ENCODE measurements around the gene SCN5A. TPM values are rescaled to one million over a fixed set of nuclear protein-coding genes. Genes with fewer than 3 reads are reported as not detected.
A peak's percentile ranks its signal among the peaks of the same experiment; 100 is the strongest.

SCN5A gene
- total RNA-seq, 1 experiment from 2014 or later: 0.24 TPM

- in situ Hi-C loops (cut with HindIII; ENCODE audit: low sequenced_read_pairs): no loop called here
Observed at GRCh38 chr3:38555149-38555840, 94.2 kb downstream of the SCN5A start.

DNA sequence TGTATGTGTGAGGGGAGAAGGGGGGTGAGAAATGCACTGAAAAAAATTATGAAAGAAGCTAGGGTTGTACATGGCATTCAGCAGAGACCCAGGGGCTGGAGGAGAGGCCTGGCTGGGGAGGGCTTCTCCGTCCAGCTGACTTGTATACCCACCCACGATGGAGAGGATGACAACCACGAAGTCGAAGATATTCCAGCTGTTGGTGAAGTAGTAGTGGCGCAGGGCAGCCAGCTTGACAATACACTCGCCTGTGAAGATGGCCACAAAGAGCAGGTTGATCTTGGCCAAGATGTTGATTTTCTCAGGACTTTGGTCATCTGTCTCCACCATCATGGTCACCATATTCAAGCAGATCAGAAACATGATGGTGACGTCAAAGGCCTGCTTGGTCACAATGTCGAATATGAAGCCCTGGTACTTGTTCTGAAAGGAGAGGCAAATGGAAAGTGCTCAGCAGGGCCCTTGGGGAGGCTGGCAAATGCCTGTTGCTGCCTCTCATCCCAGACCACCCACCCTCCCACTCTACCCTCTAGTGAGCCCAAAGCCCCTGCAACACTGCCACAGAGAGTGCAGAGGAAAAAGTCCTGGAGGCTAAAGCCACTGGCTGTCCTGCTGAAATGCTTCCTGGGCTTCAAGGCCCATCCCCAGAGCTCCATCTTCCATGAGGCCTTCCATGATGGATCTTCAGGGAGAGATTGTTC lies 95.2 kb downstream of the SCN5A start:
- in situ Hi-C loops (cut with HindIII; ENCODE audit: low sequenced_read_pairs): no loop called here
- DNase-seq (ENCODE audit: low spot score): no peak

More at GRCh38 chr3:38555149-38555840, 94.2 kb downstream of the SCN5A start:
- DNase-seq (ENCODE audit: low spot score): no peak

- DNase-seq (ENCODE audit: low spot score): no peak
- in situ Hi-C loops (cut with HindIII; ENCODE audit: low sequenced_read_pairs): no loop called here
Observed at GRCh38 chr3:38553071-38553470, 96.4 kb downstream of the SCN5A start.

- DNase-seq (ENCODE audit: low spot score): no peak
- in situ Hi-C loops (cut with HindIII; ENCODE audit: low sequenced_read_pairs): no loop called here
Observed at GRCh38 chr3:38552364-38552763, 97.1 kb downstream of the SCN5A start.

DNA sequence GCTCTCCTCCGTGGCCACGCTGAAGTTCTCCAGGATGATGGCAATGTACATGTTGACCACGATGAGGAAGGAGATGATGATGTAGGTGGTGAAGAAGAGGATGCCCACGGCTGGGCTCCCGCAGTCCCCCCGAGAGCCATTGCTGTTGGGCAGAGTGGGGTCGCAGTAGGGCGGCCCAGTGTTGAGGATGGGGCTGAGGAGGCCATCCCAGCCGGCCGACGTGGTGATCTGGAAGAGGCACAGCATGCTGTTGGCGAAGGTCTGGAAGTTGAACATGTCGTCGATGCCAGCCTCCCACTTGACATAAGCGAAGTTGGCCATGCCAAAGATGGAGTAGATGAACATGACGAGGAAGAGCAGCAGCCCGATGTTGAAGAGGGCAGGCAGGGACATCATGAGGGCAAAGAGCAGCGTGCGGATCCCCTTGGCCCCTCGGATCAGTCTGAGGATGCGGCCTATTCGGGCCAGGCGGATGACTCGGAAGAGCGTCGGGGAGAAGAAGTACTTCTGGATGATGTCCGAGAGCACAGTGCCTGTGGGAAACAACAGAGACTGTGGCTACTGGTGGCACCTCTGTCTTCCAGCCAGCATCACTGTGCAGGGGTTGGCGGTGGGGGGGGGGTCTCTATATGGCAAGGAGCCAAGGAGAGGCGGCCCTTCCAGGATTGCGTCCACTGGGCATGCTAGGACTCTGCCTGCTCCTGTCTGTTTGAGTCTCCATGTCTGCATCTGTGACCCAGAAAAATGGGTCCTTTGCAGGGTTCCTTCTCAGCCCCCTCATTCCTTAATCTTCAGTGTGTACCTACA lies 98.3 kb downstream of the SCN5A start:
- DNase-seq (ENCODE audit: low spot score): no peak
- in situ Hi-C loops (cut with HindIII; ENCODE audit: low sequenced_read_pairs): no loop called here

GRCh38 chr3:38549957-38550840 lies 99.3 kb downstream of the SCN5A start:
- DNase-seq (ENCODE audit: low spot score): no peak
- in situ Hi-C loops (cut with HindIII; ENCODE audit: low sequenced_read_pairs): no loop called here

GRCh38 chr3:38549486-38549885 lies 100.0 kb downstream of the SCN5A start:
- DNase-seq (ENCODE audit: low spot score): no peak
- in situ Hi-C loops (cut with HindIII; ENCODE audit: low sequenced_read_pairs): no loop called here

DNA sequence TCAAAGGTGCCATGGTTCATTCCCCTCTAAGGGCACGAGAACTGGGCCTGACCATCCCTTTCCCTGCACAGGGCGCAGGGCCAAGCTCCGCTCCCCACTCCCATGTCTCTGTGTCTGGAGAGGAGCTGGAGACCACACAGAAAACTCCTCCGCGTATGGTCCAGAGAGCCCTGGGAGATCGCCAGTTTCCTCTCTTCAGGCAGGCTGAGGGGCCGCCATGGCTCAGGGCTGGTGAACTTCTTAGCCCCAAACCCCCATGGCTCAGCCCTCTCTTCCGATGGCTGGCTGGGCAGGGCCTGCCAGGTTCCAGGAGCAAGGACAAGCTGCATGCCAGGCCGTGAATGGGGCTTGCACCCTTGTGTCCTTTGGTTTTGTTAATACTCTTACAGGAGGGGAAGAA lies 100.4 kb downstream of the SCN5A start:
- DNase-seq (ENCODE audit: low spot score): no peak
- in situ Hi-C loops (cut with HindIII; ENCODE audit: low sequenced_read_pairs): no loop called here

DNA sequence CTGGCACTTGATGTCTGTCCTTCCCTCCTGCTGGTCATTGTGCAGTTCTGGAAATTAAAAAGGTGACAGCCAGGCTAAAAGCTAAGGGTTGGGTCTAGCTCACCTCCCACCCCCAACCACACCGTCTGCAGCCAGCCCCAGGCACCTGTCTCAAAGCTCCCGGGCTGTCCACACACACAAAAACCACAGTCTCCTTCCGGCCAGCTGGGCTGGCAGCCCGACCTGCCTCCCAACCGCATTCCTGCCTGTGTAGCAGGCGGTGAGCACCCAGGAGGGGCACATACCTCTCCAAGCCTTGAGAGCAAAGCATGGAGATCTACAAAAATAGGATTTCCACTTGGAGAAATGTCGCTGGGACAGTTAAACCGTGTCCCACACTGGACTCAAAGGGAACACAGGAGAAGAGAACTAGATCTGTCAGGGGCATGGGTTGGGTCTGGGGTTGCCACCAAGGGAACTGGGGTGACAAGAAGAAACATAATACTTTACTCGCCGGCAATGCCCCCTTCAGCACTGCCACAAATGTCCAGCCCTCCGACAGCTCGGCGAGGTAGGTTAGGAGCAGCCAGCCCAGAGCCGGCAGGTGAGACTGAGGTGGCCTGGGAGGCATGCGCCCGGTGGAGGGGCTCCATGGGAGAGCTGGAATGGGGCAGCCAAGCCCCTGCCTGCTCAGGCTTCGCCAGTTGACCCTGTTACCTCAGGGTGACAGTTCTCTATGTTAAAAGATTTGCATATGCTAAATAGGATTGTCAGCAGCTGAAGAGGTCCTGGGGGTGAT lies 101.1 kb downstream of the SCN5A start:
- no peak for DNase-seq (ENCODE audit: low spot score)
- in situ Hi-C loops (cut with HindIII; ENCODE audit: low sequenced_read_pairs): no loop called here

- DNase-seq (ENCODE audit: low spot score): no peak
- in situ Hi-C loops (cut with HindIII; ENCODE audit: low sequenced_read_pairs): no loop called here
Observed at GRCh38 chr3:38545983-38546382, 103.5 kb downstream of the SCN5A start.

- in situ Hi-C loops (cut with HindIII; ENCODE audit: low sequenced_read_pairs): no loop called here
Observed at GRCh38 chr3:38545550-38545949, 103.9 kb downstream of the SCN5A start.

GRCh38 chr3:38544926-38545325 lies 104.6 kb downstream of the SCN5A start:
- in situ Hi-C loops (cut with HindIII; ENCODE audit: low sequenced_read_pairs): no loop called here
- no peak for DNase-seq (ENCODE audit: low spot score)

More at GRCh38 chr3:38545550-38545949, 103.9 kb downstream of the SCN5A start:
- no peak for DNase-seq (ENCODE audit: low spot score)

GRCh38 chr3:38543586-38543985 lies 105.9 kb downstream of the SCN5A start:
- in situ Hi-C loops (cut with HindIII; ENCODE audit: low sequenced_read_pairs): no loop called here
- no peak for DNase-seq (ENCODE audit: low spot score)

DNA sequence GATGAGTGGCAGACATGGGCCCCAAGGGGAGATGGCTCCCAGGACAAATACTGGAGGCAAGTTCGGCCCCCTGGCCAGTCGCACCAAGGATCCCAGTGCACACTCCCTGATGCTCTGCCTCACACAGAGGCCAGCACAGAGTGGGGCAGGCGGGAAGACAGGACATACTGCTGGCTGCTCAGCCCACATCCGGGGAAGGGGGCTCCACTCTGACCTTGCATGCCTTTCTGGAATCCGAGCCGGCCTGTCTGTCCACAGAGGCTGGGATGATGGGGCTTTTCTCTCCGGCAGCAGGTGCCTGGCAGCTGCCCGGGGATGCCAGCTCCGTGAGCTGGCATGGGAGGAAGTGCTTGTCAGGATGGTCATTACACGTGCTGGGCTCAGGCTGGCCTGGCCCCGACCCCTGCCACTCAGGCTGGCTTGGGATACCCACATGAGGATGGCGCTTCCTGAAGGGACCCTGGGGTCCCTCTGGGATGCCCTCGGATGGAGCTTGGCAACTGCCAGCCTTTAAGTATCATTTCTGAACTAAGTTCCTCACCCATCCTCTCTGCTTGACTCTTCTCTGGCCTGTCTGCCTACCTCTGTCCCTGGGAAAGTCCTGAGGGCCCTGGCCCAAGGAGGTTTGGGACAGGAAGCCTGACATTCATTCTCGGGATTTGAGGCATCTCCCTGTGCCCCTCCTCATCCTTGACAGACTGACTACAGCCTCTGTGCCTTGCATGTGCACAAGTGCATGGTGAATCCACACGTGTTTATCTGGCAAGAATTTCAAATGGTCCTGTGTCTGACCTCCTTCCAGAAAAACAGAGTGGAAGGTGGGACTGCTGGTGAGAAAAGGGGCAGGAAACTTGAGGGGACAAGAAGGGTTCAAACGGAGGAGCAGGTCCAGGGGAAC lies 106.8 kb downstream of the SCN5A start:
- in situ Hi-C loops (cut with HindIII; ENCODE audit: low sequenced_read_pairs): no loop called here
- DNase-seq (ENCODE audit: low spot score): no peak

DNA sequence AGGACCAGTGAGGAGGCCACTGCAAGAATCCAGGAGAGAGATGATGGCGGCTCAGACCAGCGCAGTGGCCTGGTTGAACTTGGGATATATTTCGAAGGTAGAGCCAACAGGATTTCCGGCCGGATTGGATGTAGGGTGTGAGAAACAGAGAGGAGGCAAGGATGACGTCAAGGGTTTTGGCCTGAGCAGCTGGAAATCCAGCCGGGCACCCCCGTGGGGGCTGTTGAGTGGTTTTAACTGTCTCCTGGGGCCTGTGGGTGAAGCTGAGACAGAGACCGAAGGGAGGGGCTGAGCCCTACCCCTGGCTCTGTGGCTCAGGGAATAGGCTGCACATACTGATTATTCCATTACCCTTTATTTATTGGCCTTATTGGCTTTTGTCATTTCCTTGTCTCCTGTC lies 107.7 kb downstream of the SCN5A start:
- in situ Hi-C loops (cut with HindIII; ENCODE audit: low sequenced_read_pairs): no loop called here
- no peak for DNase-seq (ENCODE audit: low spot score)

DNA sequence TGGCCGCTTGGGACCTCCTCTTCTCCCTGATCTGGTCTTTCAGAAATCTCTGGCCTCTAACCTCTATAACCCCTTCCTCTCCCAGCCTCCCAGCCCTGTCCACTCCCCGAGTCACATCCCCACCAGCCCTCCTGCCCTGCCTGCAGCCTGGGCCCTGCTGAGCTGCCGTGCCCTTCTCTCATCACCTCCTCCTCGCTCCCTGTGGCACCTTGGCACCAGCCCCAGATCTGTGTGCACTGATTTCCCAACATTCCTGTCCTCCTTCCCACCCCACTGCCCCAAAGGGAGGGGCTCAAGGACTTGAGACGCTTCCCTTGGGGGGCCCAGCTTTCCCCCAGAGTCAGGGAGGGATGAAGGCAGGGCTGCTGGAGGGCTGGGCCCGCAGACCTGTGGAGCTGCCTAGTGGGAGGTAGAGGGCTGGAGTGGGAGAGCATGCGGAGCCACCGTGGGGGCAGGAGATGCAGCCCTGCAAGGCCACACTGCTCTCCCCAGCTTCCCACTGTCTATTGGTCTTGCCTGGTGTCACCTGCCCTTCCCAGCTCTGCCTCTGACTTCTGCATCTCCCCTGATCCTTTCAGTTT lies 110.6 kb downstream of the SCN5A start:
- peak; percentile 12 for DNase-seq (ENCODE audit: low spot score)
- in situ Hi-C loops (cut with HindIII; ENCODE audit: low sequenced_read_pairs): no loop called here

DNA sequence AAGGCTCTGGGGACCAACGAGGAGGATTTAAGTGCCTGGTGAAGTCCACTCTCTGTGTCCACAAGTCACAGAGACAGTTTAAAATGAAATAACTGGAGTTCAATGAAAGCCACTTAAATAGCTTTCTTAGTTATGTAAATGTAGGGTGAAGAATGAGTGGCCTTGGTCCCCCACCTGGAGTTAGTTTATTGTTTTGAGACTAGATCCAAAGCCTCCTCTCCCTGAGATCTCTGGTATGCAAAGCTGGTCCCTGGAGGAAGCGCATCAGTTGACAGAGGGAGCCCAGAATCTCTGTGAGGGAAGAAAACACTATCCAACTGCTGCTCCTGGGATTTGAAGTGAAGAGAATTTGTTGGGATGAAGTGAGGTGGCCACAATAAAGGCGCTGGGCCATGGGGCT lies 112.8 kb downstream of the SCN5A start:
- DNase-seq (ENCODE audit: low spot score): no peak
- in situ Hi-C loops (cut with HindIII; ENCODE audit: low sequenced_read_pairs): no loop called here

Measured in G401 (cell line).